Embryonic facial prominence (tissue), 1 donor: Measurements from ENCODE around the gene EHD2.

Source experiments
- DNase-seq: peaks from one replicate; pipeline ENCODE4 v3.0.0-alpha.2; 2016; ENCODE audit errors: extremely low spot score

EHD2 gene

DNA sequence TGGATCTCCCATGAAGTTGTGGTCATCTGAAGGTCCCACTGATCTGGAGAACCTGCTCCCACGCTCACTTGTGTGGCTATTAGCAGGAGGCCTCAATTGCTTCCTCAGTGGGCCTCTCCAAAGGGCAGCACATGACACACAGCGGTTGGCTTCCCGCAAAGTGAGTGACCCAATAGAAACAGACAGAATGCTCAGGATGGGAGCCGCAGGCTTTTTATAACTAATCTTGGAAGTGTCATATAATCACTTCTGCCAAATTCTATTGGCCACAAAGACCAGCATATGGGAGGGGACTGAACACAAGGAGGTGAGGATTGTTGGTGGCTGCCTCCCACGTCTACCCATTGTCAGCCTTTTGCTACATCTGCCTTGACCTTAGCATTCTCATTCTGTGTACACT, 22.1 kb upstream of the EHD2 start:
- DNase-seq, result no peak

DNA sequence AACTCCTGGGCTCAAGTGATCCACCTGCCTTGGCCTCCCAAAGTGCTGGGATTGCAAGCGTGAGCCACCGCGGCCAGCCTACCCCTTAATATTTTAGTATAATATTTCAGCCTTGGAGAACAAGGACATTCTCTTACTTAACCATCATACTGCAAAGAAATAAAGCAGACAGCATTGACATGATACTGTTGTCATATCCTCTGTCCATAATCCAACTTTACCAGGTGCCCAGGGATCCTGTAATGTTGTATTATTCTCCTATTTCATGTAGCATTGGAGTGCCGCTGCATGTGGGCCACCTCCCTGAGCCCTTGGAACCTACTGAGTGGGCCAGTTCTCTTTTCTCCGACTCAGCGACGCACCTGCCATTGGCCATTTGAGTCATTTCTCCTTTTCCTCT, 21.4 kb upstream of the EHD2 start:
- no peak for DNase-seq

DNA sequence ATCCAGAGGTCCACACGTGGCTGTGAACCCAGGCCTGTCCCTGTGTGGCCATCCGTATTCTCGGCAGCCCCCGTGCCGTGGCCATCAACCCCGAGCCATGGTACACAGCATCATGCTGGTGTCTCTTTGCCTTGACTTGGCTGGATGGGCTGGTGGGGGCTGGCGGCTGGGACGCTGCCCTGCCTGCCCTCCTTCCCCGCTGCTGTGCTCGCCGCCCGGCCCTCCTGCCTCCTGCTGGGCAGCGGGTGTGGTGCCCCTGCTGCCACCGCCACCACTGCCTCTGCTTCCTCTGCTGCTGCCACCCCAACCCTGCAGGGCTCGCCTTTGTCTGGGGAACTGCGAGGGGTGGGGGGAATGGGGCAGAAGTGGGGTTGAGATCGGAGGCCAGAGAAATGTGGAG, 19.7 kb upstream of the EHD2 start:
- no peak for DNase-seq

DNA sequence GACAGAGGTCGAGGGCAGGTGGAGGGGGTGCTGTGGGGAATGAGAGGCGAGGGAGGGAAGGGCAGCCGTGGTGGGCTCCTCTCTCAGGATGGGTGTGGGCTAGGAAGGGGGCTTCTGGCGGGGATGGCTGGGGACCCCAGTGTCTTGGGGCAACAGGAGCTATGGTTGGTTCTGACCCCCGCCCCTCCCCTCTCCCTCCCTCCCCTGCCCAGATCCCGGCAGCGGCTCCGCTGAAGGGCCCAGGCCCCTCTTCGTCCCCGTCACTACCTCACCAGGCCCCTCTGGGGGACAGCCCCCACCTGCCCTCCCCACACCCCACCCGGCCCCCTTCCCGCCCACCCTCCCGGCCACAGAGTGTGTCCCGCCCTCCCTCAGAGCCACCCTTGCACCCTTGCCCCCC, 19.3 kb upstream of the EHD2 start:
- no peak for DNase-seq

DNA sequence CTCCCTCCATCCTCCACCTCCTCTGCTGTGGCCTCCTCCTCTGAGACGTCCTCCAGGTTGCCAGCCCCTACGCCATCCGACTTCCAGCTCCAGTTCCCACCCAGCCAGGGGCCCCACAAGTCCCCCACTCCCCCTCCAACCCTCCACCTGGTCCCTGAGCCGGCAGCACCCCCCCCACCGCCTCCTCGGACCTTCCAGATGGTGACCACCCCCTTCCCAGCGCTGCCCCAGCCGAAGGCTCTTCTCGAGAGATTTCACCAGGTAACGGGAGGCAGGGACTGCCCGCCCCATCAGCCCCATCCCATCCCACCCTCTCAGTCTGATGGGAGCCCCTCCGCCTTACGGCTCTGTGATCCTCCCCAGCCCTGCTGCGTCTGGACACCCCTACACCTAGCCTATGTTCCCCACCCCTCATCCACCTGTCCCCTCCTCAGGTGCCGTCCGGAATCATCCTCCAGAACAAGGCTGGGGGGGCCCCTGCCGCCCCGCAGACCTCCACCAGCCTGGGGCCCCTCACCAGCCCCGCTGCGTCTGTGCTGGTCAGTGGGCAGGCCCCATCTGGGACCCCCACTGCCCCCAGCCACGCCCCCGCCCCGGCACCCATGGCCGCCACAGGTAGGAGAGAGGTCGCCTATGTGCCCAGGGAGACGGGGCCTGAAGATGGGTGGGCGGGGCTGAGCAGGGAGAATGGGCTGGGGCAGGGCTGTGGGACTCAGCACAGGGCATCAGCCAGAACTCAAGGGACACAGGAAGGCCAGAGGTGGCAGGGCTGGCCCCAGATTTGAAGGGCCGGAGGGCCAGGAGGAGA, 18.6 kb upstream of the EHD2 start:
- DNase-seq, result no peak

DNA sequence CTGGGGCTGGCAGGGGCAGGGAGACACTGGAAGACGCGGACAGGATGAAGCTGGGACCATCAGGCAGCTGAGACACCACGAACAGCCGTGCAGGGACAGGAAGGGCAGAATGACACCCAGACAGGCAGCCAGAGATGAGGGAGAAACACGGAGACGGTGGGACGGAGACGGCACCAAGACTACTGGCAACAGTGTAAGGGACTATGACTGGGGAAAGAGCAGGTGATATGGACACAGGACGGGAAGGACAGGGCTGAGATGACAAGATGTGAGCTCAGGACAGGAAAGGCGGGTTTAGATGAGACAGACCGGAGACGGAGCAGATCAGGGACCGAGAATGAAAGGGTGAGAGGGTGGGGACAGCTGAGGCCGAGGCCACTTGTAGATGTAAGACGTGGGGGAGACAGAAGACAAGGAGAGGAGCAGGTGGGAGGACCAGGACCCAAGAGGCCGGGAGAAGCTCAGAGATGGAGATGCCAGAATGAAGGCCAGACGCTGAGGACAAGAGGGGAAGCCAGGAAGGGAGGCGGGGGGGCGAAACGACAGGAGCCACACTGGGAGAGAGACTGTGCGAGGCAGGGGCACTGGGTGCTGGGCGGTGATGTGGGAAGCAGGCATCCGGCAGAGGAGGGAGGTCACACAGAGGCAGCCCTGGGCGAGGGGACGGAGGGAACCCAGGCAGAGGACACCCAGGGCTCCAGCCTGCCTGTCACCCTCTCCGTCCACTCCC, 17.5 kb upstream of the EHD2 start:
- no peak for DNase-seq

DNA sequence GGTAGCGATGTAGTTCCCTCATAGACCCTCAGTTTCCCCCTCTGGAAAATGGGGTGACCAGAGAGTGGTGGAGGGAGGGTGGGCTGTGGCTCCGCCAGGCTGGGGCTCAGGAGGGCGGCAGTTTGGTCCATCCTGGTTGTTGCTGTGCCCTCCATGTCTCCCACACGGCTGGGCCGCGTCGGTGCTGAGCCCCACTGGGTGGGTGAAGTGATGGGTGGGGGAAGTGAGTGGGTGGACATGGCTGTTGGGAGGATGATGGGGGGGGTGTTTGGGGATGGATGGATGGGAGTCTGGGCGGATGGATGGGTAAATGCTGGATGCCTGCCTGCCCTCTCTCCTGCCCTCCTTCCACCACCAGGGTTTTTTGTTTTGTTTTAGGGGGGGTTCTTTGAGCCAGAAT, 16.6 kb upstream of the EHD2 start:
- no peak for DNase-seq

DNA sequence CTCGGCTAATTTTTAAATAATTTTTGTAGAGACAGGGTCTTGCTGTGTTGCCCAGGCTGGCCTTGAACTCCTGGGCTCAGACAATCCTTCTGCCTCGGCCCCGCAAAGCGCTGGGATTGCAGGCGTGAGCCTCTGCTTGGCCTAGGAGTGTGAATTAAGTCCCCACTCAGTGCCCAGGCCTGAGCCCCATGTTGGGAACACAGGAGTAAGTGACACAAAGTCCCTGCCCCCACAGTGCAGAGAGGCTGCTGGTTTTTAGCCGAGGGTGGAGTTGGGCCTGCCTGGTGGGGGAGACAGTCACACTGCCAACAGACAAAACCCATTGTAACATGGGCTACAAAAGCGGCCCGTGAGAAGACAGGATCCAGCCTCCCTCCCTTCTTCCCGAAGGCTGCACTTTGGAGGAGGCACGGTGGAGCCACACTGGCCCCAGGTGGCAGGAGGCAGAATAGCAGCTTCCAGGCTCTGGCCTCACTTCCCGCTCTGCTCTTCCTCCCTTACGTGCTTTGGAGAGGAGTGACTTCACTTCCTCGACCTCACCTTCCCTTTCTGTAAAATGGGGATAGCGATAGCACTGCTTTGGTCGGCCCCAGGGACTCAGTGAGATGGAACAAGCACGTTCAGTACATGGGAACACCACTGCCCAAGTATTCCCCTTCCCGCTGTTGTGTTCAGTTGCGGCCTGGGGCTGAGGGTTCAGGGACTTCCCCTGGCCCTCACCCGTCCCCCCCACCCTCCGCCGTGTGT, 15.2 kb upstream of the EHD2 start:
- peak; percentile 36 for DNase-seq

DNA sequence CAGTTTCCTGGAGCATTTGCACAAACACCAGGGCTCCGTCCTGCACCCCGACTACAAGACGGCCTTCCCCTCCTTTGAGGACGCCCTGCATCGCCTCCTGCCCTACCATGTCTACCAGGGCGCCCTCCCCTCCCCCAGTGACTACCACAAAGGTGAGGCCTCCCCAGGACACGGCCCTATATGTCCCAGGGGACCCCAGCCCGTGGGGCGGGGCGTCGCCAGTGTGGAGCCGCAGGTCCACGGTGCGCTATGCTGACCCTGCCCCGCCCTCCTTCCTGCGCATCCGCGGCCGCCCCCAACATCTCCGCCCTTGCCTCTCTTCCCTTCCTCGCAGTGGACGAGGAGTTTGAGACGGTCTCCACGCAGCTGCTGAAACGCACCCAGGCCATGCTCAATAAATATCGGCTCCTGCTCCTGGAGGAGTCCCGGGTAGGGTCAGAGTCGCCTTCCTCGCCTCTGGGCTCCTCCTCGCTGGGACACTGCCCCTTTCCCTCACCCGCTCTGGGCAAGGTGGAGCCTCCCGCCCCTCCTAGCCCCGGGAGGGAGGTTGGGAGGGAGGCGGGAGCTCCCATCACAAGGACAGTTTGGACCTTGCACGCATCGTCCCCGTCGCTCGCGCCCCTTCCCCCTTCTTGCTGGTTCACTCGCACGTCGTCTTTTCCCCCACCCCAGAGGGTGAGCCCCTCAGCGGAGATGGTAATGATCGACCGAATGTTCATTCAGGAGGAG, 14.4 kb upstream of the EHD2 start:
- DNase-seq, result no peak

DNA sequence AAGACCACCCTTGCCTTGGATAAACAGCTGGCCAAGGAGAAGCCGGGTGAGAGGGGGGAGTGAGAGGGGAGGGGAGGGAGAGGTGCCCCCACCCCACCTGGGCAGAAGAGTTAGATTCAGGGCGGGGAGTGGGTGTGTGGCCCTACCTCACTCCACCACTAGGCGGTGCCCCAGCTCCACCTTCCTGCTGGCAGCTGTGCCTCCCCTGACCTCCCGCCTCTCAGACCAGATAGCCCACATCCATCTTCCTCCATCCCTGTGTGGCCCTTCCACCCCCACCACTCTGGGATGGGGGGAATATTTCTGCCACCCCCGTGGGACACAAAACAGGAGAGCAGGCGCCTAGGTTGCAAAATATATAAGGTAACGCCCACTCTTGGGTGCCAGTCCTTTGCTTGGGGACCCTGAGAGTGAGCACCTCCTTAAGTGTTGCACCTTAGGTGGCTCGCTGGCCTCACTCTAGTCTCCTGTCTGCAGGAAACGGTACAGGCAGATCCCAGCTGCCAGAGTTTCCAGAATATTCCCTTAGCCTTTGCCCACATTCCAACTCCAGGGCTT, 13.8 kb upstream of the EHD2 start:
- no peak for DNase-seq

DNA sequence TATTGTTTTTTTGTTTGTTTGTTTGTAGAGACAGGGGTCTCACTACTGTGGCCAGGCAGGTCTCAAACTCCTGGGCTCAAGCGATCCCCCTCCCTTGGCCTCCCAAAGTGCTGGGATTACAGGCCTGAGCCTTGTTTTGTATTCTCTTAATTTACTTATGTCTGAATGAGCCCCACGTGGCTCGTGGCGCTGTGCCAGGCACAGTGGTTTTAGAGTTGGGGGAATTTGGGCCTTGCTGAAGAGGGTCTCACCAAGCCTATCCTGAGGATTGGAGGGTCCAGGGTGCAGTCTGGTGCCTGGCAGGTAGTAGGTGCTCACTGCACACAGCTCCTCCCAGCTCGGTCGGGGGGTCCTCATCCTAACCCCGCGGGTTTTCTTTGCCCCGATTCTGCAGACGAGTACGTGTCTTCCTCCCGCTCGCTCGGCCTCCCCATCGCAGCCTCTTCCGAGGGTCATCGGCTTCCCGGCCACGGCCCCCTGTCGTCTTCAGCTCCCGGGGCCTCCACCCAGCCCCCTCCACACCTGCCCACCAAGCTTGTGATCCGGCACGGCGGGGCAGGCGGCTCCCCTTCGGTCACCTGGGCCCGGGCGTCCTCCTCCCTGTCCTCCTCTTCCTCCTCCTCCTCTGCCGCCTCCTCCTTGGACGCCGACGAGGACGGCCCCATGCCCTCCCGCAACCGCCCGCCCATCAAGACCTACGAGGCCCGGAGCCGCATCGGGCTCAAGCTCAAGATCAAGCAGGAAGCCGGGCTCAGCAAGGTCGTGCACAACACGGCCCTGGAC, 12.1 kb upstream of the EHD2 start:
- DNase-seq, result no peak

DNA sequence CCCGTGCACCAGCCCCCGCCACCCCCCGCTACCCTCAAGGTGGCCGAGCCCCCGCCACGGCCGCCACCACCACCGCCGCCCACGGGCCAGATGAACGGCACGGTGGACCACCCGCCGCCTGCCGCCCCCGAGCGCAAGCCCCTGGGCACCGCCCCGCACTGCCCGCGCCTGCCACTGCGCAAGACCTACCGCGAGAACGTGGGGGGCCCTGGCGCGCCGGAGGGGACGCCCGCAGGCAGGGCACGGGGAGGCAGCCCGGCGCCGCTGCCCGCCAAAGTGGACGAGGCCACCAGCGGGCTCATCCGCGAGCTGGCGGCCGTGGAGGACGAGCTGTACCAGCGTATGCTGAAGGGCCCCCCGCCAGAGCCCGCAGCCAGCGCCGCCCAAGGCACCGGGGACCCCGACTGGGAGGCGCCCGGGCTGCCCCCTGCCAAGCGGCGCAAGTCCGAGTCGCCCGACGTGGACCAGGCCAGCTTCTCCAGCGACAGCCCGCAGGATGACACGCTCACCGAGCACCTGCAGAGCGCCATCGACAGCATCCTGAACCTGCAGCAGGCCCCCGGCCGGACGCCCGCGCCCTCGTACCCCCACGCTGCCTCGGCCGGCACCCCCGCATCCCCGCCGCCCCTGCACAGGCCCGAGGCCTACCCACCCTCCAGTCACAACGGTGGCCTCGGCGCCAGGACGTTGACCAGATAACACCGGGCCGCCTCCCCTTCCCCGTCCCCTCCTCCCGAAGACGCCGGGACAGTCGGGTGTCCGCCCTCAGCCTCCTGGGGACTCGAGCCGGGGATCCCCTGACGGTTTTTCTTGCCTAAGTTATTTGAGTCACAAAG, 11.3 kb upstream of the EHD2 start:
- no peak for DNase-seq

DNA sequence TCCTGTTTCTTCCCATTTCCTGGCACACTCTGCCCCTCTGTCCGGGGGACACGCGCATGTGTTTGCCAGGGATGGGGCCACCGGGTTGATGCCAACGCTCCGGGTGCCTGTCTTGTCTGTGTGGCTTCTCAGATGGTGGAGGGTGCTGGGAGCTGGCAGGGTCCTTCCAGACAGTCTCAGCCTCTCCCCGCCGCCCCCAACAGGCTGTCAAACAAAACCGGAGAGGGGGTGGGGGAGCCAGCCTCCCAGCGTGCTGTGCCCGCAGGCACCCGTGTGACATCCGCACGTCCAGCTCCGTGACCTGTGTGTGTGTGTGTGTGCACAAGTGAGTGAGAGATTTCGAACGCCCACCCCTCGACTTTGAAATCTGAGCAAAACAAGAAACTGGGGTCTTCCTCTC, 10.6 kb upstream of the EHD2 start:
- DNase-seq, result no peak

DNA sequence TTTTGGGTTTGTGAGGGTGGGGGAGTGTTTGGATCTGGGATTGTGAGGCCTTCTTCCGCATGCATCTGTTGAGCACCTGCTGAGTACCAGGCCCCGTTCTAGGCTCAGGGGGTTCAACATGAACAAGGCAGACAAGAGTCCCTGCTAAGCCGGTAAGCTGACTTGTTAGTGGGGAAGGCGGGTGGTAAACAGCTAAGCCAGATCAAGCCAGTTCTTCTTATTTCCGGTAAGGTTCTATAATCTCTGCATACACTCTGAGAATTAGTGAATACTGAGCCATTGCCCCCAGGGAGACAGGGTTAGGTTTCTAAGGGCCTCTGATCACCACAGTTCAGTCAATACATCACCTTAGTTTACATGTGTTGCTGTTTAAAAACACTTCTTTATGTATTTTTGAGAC, 9.9 kb upstream of the EHD2 start:
- DNase-seq, result no peak

DNA sequence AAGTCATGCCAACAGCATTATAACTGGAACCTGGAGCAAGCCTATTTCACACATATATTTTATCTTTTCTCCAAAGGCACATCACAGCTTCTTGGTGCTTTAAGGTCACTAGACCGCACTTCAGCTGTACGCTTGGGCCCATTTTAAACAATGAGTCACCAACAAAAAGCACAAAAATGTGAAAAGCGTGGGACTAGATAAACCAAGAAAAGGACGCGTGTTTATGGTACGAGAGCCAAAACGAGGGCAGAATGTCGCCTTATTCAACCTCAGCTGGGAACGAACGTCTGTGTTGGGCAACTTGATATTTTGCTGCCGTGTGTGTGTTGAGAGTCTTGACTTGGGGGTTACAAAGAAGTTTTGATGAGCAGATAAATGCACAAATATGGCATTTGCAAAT, 9.2 kb upstream of the EHD2 start:
- no peak for DNase-seq

DNA sequence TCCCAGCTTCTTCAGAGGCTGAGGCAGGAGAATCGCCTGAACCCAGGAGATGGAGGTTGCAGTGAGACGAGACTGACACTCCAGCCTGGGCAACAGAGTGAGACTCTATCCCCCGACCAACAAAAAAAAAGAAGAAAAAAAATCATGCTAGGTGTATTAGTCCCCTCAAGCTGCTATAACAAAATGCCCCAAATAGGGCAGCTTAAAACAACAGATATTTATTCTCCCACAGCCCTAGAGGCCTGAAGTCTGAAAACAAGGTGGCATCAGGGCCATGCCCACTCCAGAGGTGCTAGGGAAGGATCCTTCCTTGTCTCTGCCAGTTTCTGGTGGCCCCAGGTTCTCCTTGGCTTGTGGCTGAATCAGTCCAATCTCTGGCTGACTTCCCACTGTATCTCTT, 8.6 kb upstream of the EHD2 start:
- DNase-seq, result no peak

DNA sequence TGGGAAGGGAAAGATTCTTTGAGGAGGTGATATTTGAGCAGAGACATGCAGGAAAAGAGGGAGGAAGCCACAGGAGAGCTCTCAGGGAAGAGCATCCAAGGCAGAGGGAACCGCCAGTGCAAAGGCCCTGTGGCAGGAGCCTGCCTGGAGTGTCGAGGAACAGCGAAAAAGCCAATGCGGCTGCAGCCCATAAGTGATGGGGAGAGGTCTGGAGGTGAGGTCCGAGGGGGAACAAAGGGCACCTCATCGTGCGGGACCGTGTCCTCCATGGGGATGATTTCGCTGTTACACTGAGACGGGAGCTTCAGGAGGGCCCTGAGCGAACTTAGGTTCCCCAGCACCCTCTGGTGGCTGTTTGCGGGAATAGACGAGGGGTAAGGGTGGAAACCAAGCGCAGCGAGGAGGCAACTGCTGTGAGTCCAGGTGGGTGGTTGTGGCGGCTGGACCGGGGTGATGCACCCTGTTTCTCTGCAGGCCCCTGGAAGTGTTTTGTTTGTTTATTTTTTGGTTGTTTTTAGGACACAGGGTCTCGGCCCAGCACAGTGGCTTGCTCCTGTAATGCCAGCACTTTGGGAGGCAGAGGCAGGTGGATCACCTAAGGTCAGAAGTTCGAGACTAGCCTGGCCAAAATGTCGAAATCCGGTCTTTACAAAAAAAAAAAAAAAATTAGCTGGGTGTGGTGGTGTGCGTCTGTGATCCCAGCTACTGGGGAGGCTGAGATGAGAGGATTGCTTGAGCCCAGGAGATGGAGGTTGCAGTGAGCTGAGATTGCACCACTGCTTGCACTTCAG, 5.9 kb upstream of the EHD2 start:
- peak; percentile 26 for DNase-seq

DNA sequence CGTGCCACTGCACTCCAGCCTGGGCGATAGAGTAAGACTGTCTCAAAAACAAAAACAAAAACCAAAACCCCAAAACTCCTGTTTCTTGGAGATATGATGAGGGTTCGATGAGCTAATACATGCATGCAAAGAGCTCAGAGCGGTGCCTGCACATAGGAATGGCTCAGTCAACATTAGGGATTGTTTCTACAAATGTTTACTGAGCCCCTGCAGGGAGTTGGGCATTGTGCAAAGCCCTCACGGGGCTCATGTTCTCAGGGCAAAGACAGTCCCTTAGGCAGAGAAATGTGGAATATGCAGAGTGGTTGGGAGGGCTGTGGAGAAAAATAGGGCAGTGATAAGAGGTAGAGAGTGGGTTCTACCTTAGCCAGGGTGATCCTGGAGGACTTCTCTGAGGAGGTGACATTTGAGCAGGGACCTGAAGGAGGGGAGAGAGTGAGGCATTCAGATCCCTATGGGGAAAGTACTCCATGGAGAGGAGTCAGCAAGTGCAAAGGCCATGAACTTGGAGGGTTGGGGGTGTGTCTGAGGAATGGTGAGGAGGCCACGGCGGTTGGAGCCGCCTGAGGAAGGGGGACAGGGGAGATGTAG, 1.5 kb upstream of the EHD2 start:
- no peak for DNase-seq

DNA sequence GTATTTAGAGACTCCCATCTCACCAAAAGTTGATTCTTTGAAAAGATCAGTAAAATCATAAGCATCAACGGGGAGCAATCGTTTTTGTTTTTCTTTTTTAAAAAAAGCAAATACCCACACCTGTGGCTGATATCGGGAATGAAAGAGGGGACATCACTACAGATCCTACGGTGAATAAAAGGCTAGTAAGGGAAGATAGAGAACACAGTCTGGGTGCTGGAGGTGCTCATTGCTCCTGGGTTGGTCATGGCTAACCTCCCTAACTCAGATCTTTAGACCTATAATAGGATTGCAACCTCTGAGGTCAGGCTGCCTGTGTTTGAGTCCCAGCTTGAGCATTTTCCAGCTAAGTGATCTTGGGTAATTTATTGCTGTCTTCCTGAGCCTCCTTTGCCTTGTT, 1.1 kb downstream of the EHD2 start:
- DNase-seq, result no peak
